BE2C (cell line): ENCODE data around the gene CASP2. TPM values are rescaled to one million over a fixed set of nuclear protein-coding genes. Genes with fewer than 3 reads are reported as not detected.

Source experiments
- DNase-seq: peaks from one replicate; pipeline ENCODE4 v3.0.0-alpha.2; 2020
- H3K27me3 ChIP-seq: fragments of 250-450 bp; sonication (Bioruptor Pico); 2 replicates; pipeline ENCODE4 v1.5.1; 2020; ENCODE audit warnings: mild to moderate bottlenecking
- H3K36me3 ChIP-seq: fragments of 250-450 bp; sonication (Bioruptor Pico); 2 replicates; pipeline ENCODE4 v1.5.1; 2020; ENCODE audit warnings: mild to moderate bottlenecking
- H3K4me1 ChIP-seq: fragments of 250-450 bp; sonication (Bioruptor Pico); 2 replicates; pipeline ENCODE4 v1.5.1; 2020
- H3K4me3 ChIP-seq: 2 replicates; pipeline ENCODE4 v1.5.1; 2011; ENCODE audit warnings: low read depth, low read length
- H3K9me3 ChIP-seq: fragments of 250-450 bp; sonication (Bioruptor Pico); 2 replicates; pipeline ENCODE4 v1.5.1; 2020
- polyA plus RNA-seq: library from polyadenylated mRNA; unstranded; fragments of >200 nt; gene quantifications from one replicate; pipeline ENCODE4 v1.2.1, GENCODE V29; 2012; ENCODE audit warnings: low read depth, missing spikeins; ENCODE audit not compliant: insufficient read length, insufficient read depth
- TF ChIP-seq, protein P1 (sequence below): IDR thresholded peaks from 2 replicates; pipeline ENCODE4 v1.5.1; 2012; ENCODE audit warnings: mild to moderate bottlenecking, low read depth, low read length

CASP2 gene
- 20.5 TPM for polyA plus RNA-seq

DNA sequence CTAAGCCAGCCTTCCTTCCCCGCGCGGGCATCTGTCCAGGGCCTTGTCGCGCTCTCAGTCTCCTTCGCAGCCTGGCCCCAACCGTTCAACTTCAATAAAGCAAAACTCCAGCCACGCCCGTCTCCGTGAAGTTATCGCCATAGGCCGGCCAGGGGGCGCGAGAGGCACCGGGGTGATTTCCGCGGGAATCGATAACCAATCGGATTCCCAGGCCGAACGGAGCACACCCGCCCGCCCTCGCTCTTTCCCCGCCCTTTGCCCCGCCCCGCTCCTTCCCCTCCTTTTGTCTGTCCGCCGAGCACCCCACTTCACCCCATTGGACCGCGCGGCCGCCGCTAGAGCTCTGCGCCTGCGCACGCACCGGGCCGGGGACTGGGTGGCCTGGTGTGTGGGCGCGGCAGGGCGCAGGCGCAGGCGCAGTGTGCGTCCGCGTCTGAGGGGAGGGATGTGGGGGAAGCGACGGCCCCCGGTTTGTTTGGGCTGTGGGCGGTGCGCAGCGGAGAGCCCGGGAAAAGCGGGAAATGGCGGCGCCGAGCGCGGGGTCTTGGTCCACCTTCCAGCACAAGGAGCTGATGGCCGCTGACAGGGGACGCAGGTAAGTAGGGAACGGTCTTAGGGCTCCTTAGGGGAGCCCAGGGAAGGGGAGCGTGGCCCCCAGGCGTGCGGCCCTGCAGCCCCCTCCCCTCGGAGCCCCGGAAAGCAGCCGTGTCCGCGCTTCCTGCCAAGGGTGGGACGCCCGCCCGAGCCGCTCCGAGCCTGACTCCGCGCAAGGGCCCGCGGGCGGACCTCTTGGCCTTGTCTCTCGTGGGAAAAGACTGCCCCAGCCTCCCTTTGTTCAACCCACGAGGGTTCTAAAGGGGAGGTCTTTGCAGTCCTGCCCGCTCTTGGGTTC, at the start of gene CASP2:
CASP2 (plus strand) TSS at position 417 of the 892 bp plus-strand sequence; CDS start at position 522, 105 bp downstream.
- Histone ChIP-seq H3K4me1 (peaks cover 12% of the 10 kb centered on the region), H3K36me3 (peaks cover 25% of the 10 kb centered on the region), H3K9me3 (no peaks in the 10 kb centered on the region), H3K27me3 (no peaks in the 10 kb centered on the region), H3K4me3 (peak within 1 kb of the TSS; percentile 99)
- peak; percentile 98 for DNase-seq
- TF ChIP-seq, protein P1, sequence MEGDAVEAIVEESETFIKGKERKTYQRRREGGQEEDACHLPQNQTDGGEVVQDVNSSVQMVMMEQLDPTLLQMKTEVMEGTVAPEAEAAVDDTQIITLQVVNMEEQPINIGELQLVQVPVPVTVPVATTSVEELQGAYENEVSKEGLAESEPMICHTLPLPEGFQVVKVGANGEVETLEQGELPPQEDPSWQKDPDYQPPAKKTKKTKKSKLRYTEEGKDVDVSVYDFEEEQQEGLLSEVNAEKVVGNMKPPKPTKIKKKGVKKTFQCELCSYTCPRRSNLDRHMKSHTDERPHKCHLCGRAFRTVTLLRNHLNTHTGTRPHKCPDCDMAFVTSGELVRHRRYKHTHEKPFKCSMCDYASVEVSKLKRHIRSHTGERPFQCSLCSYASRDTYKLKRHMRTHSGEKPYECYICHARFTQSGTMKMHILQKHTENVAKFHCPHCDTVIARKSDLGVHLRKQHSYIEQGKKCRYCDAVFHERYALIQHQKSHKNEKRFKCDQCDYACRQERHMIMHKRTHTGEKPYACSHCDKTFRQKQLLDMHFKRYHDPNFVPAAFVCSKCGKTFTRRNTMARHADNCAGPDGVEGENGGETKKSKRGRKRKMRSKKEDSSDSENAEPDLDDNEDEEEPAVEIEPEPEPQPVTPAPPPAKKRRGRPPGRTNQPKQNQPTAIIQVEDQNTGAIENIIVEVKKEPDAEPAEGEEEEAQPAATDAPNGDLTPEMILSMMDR, result peak; percentile 33

DNA sequence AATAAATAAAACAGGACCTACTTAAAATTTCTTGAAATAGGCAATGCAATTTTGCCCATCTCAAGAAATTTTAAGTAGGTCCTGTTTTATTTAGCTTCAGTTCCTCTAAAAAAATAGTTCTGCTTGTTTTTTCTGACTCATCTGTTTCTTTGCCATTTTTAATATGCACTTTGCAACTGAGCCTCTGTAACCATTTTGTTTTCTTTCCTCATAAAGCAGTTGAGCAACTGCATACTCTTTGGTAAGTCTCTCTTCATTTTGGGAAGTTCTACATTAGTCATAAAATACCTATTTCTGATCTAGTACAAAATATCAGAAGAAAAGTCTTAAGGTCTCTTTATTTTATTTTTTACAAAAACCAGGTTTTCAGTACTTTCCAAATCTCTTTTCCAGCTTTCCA, 48.3 kb upstream of the CASP2 start:
- Histone ChIP-seq H3K27me3 (0 out of 2 replicates have a peak, but pooled peaks cover 3% of the 10 kb centered on the region), H3K9me3 (no peaks in the 10 kb centered on the region), H3K4me3 (no peak overlapping the region), H3K36me3 (no peaks in the 10 kb centered on the region), H3K4me1 (no peaks in the 10 kb centered on the region)
- DNase-seq, result no peak
- TF ChIP-seq, protein P1, result no peak

DNA sequence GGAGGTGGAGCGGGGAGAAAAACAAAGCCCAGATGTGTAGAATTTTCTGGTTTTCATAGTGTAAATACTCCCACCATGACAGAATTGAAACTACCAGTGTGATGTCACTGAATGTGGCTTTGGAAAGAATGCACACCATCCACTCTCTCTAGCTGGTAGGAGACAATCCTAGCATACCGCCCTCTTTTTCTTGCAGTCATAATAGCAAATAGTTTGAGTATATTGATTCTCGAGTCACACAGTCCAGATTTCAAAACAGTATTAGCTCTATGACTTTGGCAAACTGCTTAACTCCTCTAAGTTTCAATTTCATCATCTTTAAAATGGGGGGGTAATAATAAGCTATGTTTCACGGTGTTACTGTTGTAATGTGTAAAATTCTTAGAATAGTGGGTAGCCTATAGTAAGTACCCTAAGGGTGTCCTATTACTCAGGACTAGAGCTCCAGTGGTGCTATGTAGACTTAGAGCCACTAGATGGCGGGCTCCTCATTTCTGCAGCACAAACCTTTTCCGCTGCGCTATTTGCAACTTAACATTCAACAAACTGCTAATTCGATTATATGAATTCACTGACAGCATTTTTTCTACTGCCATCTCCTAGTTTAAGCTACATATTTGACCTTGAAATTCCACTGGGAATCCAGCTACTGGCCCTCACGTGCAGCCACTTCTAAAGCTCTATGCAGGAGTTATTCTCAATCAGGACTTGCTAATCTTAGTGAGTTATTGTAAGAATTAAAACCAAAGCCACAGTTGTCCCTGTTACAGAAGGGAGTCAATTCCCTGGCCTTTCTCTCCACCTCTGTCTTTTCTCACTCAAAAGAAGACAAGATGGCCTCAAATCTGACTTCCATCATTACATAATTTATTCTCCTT, 47.6 kb upstream of the CASP2 start:
- H3K4me1 ChIP-seq, result no peaks in the 10 kb centered on the region
- no peaks in the 10 kb centered on the region for H3K36me3 ChIP-seq
- no peak overlapping the region for H3K4me3 ChIP-seq
- TF ChIP-seq, protein P1, result peak; percentile 94
- no peaks in the 10 kb centered on the region for H3K9me3 ChIP-seq
- H3K27me3 ChIP-seq, result peaks cover 3% of the 10 kb centered on the region; the same call in 1 of the 2 replicates
- peak; percentile 67 for DNase-seq

DNA sequence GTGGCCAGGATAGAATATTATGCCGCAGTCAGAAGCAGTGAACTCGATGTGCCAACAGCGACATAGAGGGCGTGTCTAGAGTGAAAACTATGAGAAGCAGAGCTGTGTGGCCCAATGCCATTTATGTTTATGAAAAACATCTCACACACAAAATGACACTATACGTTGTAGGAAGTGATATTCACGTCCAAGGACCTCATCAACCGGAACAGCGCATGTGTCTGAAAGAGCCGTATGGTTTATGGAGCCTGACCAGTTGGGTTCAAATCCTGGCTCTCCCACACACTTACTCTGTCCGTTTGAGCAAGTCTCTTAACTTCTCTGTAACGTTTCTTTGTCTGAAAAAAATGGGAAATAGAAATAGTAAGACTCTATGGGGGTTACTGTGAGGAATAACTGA, 45.8 kb upstream of the CASP2 start:
- no peak for DNase-seq
- no peaks in the 10 kb centered on the region for H3K9me3 ChIP-seq

DNA sequence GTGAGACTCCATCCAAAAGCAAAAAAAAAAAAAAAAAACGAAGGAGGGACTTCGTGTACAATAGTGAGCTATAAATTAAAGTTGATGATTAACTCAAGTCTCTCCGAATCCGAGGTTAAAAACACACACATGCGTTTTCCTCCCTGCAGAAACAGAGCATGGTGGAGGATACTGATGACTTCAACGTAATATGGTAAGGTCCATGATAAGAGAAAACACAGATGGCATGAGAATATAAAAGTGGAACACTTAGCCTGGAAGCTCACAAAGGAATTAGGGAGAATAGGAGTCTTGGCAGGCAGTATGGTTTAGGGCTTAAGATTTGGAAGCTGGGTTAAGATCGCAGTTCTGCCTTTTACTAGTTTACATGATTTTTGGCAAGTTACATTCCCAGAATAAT, 45.0 kb upstream of the CASP2 start:
- TF ChIP-seq, protein P1, result no peak
- Histone ChIP-seq H3K4me1 (no peaks in the 10 kb centered on the region), H3K4me3 (no peak overlapping the region), H3K9me3 (no peaks in the 10 kb centered on the region), H3K36me3 (no peaks in the 10 kb centered on the region), H3K27me3 (peaks cover 11% of the 10 kb centered on the region)
- no peak for DNase-seq

More for the DNA sequence above, 45.8 kb upstream of the CASP2 start:
- TF ChIP-seq, protein P1, result no peak
- H3K36me3 ChIP-seq, result no peaks in the 10 kb centered on the region
- H3K27me3 ChIP-seq, result peaks cover 9% of the 10 kb centered on the region
- H3K4me3 ChIP-seq, result no peak overlapping the region
- no peaks in the 10 kb centered on the region for H3K4me1 ChIP-seq
